Neural cell (in vitro differentiated cells): ENCODE measurements around the gene RPS4Y1.

Experiments used
- CTCF ChIP-seq: fragments of 450-650 bp; IDR thresholded peaks from 2 replicates; pipeline ENCODE4 v1.5.1; 2014; ENCODE audit warnings: antibody characterized with exemption, mild to moderate bottlenecking, moderate library complexity; ENCODE audit not compliant: poor library complexity, severe bottlenecking
- EP300 ChIP-seq: fragments of 450-650 bp; conservative IDR thresholded peaks from 2 replicates; pipeline ENCODE4 v1.6.1; 2014; ENCODE audit warnings: antibody characterized with exemption, mild to moderate bottlenecking, moderate library complexity; ENCODE audit not compliant: poor library complexity, severe bottlenecking
- EZH2 ChIP-seq: fragments of 200-600, 300-800 bp; shearing (Covaris generic), sonication (generic); IDR thresholded peaks from 2 replicates; pipeline ENCODE4 v1.6.1; 2014; ENCODE audit warnings: antibody characterized with exemption, low read length, borderline replicate concordance, mild to moderate bottlenecking; ENCODE audit not compliant: insufficient read depth, poor library complexity, severe bottlenecking
- POLR2AphosphoS5 ChIP-seq: IDR thresholded peaks from 2 replicates; pipeline ENCODE4 v1.6.1; 2012
- RAD21 ChIP-seq: fragments of 450-650 bp; conservative IDR thresholded peaks from 2 replicates; pipeline ENCODE4 v1.6.1; 2014; ENCODE audit warnings: antibody characterized with exemption, mild to moderate bottlenecking, moderate library complexity
- REST ChIP-seq: IDR thresholded peaks from 2 replicates; pipeline ENCODE4 v1.6.1; 2012; ENCODE audit warnings: borderline replicate concordance

DNA sequence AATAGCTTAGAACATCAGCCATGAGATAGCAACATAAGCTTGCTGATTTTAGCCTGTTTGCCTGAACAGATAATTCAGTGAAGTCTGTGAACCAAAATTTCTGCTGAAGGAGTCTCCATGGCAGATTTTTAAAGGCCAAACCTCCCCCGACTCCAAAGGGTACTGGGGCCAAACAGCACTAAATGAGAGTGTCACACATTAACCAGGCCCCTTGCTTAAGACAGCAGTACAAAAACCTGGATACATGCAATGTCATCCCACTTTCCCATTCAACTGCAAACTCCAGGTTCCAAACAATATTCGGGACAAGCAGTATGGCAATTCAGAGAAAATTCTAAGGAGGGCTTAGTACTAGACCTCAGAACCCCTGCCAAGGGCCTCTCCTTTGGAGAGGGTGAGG, 4.3 kb upstream of the RPS4Y1 start:
- TF ChIP-seq CTCF (no peak), RAD21 (no peak), EZH2 (no peak), POLR2AphosphoS5 (no peak), EP300 (no peak), REST (no peak)
